ENCODE results near the gene UCN3. TPM values are rescaled to one million over a fixed set of nuclear protein-coding genes. Genes with fewer than 3 reads are reported as not detected.

The UCN3 gene
- total RNA-seq, 4 donors from 2014 or later = not detected

GRCh38 chr10:5381187-5381586 is 16.4 kb downstream of the UCN3 start:
- TF ChIP-seq CTCF (IDR thresholded peaks at IDR 0.05) (no peak), POLR2A (IDR thresholded peaks at IDR 0.05) (no peak)
- Histone ChIP-seq H3K4me3 (replicated peaks in 1 of 3) (no peak overlapping the region), H3K36me3 (no peaks in the 10 kb centered on the region), H3K27me3 (no peaks in the 10 kb centered on the region), H3K27ac (no peak overlapping the region), H3K9me3 (no peaks in the 10 kb centered on the region), H3K4me1 (peaks cover 0 to 3% of the 10 kb centered on the region in 2 donors)
- DNase-seq = no peak
- intact Hi-C loops (cut with DNase I) = loop anchor here (10.0 kb wide), 2 partner anchors 286 to 546 kb away; partner anchors contain the start of gene AKR1C3
- WGBS, 2 donors = 90 to 92% methylated on average over 1 to 2 of the region's 2 CpGs

- no peak for DNase-seq
- 78 to 86% methylated on average over 2 of the region's 2 CpGs for WGBS, 2 donors
- Histone ChIP-seq H3K4me3 (replicated peaks in 1 of 3) (no peak overlapping the region), H3K27ac (no peak overlapping the region), H3K4me1 (peaks cover 0 to 3% of the 10 kb centered on the region in 2 donors), H3K36me3 (no peaks in the 10 kb centered on the region), H3K27me3 (no peaks in the 10 kb centered on the region), H3K9me3 (no peaks in the 10 kb centered on the region)
- TF ChIP-seq CTCF (IDR thresholded peaks at IDR 0.05) (no peak), POLR2A (IDR thresholded peaks at IDR 0.05) (no peak)
- intact Hi-C loops (cut with DNase I) = loop anchor here (10.0 kb wide), 2 partner anchors 290 to 550 kb away; partner anchors contain the start of gene AKR1C3
Observed at GRCh38 chr10:5385224-5385623, 20.5 kb downstream of the UCN3 start.

- TF ChIP-seq CTCF (IDR thresholded peaks at IDR 0.05) (no peak), POLR2A (IDR thresholded peaks at IDR 0.05) (no peak)
- Histone ChIP-seq H3K4me1 (peaks cover 0 to 3% of the 10 kb centered on the region in 2 donors), H3K36me3 (no peaks in the 10 kb centered on the region), H3K9me3 (no peaks in the 10 kb centered on the region), H3K4me3 (replicated peaks in 1 of 3) (no peak overlapping the region), H3K27ac (no peak overlapping the region), H3K27me3 (no peaks in the 10 kb centered on the region)
- intact Hi-C loops (cut with DNase I) = loop anchor here (10.0 kb wide), 2 partner anchors 292 to 552 kb away; partner anchors contain the start of gene AKR1C3
- DNase-seq = no peak
- 91 to 93% methylated on average over 5 of the region's 5 CpGs for WGBS, 2 donors
Observed at GRCh38 chr10:5387169-5387568, 22.4 kb downstream of the UCN3 start.

- WGBS, 2 donors = 96 to 98% methylated on average over 1 of the region's 1 CpG
- no peak overlapping the region for H3K4me3 ChIP-seq (replicated peaks in 1 of 3)
- no peak for DNase-seq
Observed at GRCh38 chr10:5390607-5391205, 25.9 kb downstream of the UCN3 start.

More at GRCh38 chr10:5390607-5391205, 25.9 kb downstream of the UCN3 start:
- Histone ChIP-seq H3K27ac (no peak overlapping the region), H3K27me3 (no peaks in the 10 kb centered on the region), H3K4me1 (no peaks in the 10 kb centered on the region), H3K36me3 (no peaks in the 10 kb centered on the region), H3K9me3 (no peaks in the 10 kb centered on the region)
- TF ChIP-seq CTCF (IDR thresholded peaks at IDR 0.05) (no peak), POLR2A (IDR thresholded peaks at IDR 0.05) (no peak)
- intact Hi-C loops (cut with DNase I) = no loop called here
